KMS-11 (cell line): Measurements from ENCODE around the gene FGF12.
"Not testable (repeated sequence)": the region's sequence is repeated elsewhere in the genome, so short reads cannot be mapped to it uniquely, and the experiment has no call there.

Experiments
- H2AFZ ChIP-seq: fragments of 200-600 bp; sonication (generic); 2 replicates; pipeline ENCODE4 v1.6.1; 2016; ENCODE audit warnings: antibody characterized with exemption, mixed run types, low read depth
- H3K27ac ChIP-seq: fragments of 200-600 bp; sonication (generic); 2 replicates; pipeline ENCODE4 v1.6.1; 2016; ENCODE audit warnings: mild to moderate bottlenecking, mixed run types
- H3K27me3 ChIP-seq: fragments of 200-600 bp; sonication (generic); 2 replicates; pipeline ENCODE4 v1.6.1; 2017; ENCODE audit warnings: mild to moderate bottlenecking, low read depth, mixed run types, moderate library complexity; ENCODE audit not compliant: insufficient read depth
- H3K36me3 ChIP-seq: fragments of 200-600 bp; sonication (generic); 2 replicates; pipeline ENCODE4 v1.6.1; 2017; ENCODE audit warnings: mild to moderate bottlenecking, mixed run types; ENCODE audit not compliant: insufficient read depth
- H3K4me1 ChIP-seq: fragments of 200-600 bp; sonication (generic); 2 replicates; pipeline ENCODE4 v1.6.1; 2016; ENCODE audit warnings: mild to moderate bottlenecking, low read depth, mixed run types; ENCODE audit not compliant: poor library complexity, severe bottlenecking
- H3K4me2 ChIP-seq: fragments of 200-600 bp; sonication (generic); 2 replicates; pipeline ENCODE4 v1.7.0; 2016; ENCODE audit warnings: mild to moderate bottlenecking, mixed run types
- H3K4me3 ChIP-seq: fragments of 200-600 bp; sonication (generic); IDR thresholded peaks from 2 replicates; pipeline ENCODE4 v1.6.1; 2017; ENCODE audit warnings: low read depth, low read length, mixed read lengths; ENCODE audit not compliant: insufficient read depth
- H3K79me2 ChIP-seq: fragments of 200-600 bp; sonication (generic); 2 replicates; pipeline ENCODE4 v1.6.1; 2016; ENCODE audit warnings: low read depth, mixed run types; ENCODE audit not compliant: insufficient read depth
- H3K9ac ChIP-seq: fragments of 200-600 bp; sonication (generic); 2 replicates; pipeline ENCODE4 v1.6.1; 2016; ENCODE audit warnings: mild to moderate bottlenecking, mixed run types
- H4K20me1 ChIP-seq: fragments of 200-600 bp; sonication (generic); 2 replicates; pipeline ENCODE4 v1.6.1; 2016; ENCODE audit warnings: mild to moderate bottlenecking, mixed run types; ENCODE audit not compliant: insufficient read depth
- CTCF ChIP-seq: fragments of 200-600 bp; sonication (generic); conservative IDR thresholded peaks from 2 replicates; pipeline ENCODE4 v1.6.1; 2017; ENCODE audit warnings: low read depth, mild to moderate bottlenecking, antibody characterized with exemption, low read length, moderate library complexity, mixed read lengths

The FGF12 gene

GRCh38 chr3:192727032-192727847 lies at the start of gene FGF12:
Gene FGF12 (minus strand): TSS chr3:192727541.
- no peak within 1 kb of the TSS for H2AFZ ChIP-seq
- no peaks in the 10 kb centered on the region for H3K79me2 ChIP-seq
- H3K4me1 ChIP-seq: no peaks in the 10 kb centered on the region
- H3K9ac ChIP-seq: no peak within 1 kb of the TSS
- no peak within 1 kb of the TSS for H3K4me3 ChIP-seq
- TF ChIP-seq CTCF: no peak
- H3K27me3 ChIP-seq: no peaks in the 10 kb centered on the region
- H3K4me2 ChIP-seq: no peak within 1 kb of the TSS
- H4K20me1 ChIP-seq: no peaks in the 10 kb centered on the region
- no peak within 1 kb of the TSS for H3K27ac ChIP-seq
- no peaks in the 10 kb centered on the region for H3K36me3 ChIP-seq

GRCh38 chr3:192774341-192774740 lies 47.0 kb upstream of the FGF12 start:
- H3K79me2 ChIP-seq, H4K20me1 ChIP-seq, H3K27me3 ChIP-seq, H3K27ac ChIP-seq, H2AFZ ChIP-seq, H3K4me1 ChIP-seq, H3K4me3 ChIP-seq, H3K4me2 ChIP-seq, H3K9ac ChIP-seq, H3K36me3 ChIP-seq: not testable (repeated sequence)

- no peak overlapping the region for H2AFZ ChIP-seq
- H3K4me1 ChIP-seq: no peaks in the 10 kb centered on the region
- H3K79me2 ChIP-seq: no peaks in the 10 kb centered on the region
- peak; percentile 46 for TF ChIP-seq CTCF
- H3K4me3 ChIP-seq: no peak overlapping the region
- no peaks in the 10 kb centered on the region for H3K36me3 ChIP-seq
- H3K27me3 ChIP-seq: no peaks in the 10 kb centered on the region
- no peak overlapping the region for H3K4me2 ChIP-seq
- H4K20me1 ChIP-seq: no peaks in the 10 kb centered on the region
- no peak overlapping the region for H3K27ac ChIP-seq
- H3K9ac ChIP-seq: no peak overlapping the region
Measured at GRCh38 chr3:192772240-192772894, 45.0 kb upstream of the FGF12 start.

GRCh38 chr3:192758654-192759053 lies 31.3 kb upstream of the FGF12 start:
- Histone ChIP-seq H2AFZ (no peak overlapping the region), H3K4me1 (no peaks in the 10 kb centered on the region), H4K20me1 (no peaks in the 10 kb centered on the region), H3K27ac (no peak overlapping the region), H3K4me3 (no peak overlapping the region), H3K79me2 (no peaks in the 10 kb centered on the region), H3K36me3 (no peaks in the 10 kb centered on the region), H3K4me2 (no peak overlapping the region), H3K27me3 (no peaks in the 10 kb centered on the region), H3K9ac (no peak overlapping the region)
- TF ChIP-seq CTCF: no peak

- Histone ChIP-seq H3K36me3 (no peaks in the 10 kb centered on the region), H3K79me2 (no peaks in the 10 kb centered on the region), H3K9ac (no peak overlapping the region), H3K4me1 (no peaks in the 10 kb centered on the region), H3K27me3 (no peaks in the 10 kb centered on the region), H3K4me3 (no peak overlapping the region), H2AFZ (no peak overlapping the region), H3K4me2 (no peak overlapping the region), H3K27ac (no peak overlapping the region), H4K20me1 (no peaks in the 10 kb centered on the region)
- TF ChIP-seq CTCF: no peak
Measured at GRCh38 chr3:192751148-192751547, 23.8 kb upstream of the FGF12 start.
